ENCODE data around the gene AMOT. TPM values are rescaled to one million over a fixed set of nuclear protein-coding genes. Genes with fewer than 3 reads are reported as not detected.

The AMOT gene
- total RNA-seq, result 10 to 100 TPM in 1 of 4 donors, 1 to 10 TPM in 3; 3.2 to 14.8 (median 8.3) TPM

- TF ChIP-seq CTCF (IDR thresholded peaks at IDR 0.05), result no peak
- ATAC-seq (ENCODE audit: low FRiP score), result peak; percentile 95
- DNase-seq (ENCODE audit: low spot score), result peak; percentile 26
Observed at GRCh38 chrX:112840382-112841113, at the start of gene AMOT. Gene AMOT, minus strand, starts transcription at chrX:112840831. Its CDS starts 17,705 bp downstream, at chrX:112823126.

GRCh38 chrX:112889400-112889799, 48.8 kb upstream of the AMOT start:
- TF ChIP-seq CTCF (IDR thresholded peaks at IDR 0.05), result no peak
- DNase-seq (ENCODE audit: low spot score), result no peak
- ATAC-seq (ENCODE audit: low FRiP score), result no peak

GRCh38 chrX:112888916-112889315, 48.3 kb upstream of the AMOT start:
- no peak for TF ChIP-seq CTCF (IDR thresholded peaks at IDR 0.05)
- no peak for ATAC-seq (ENCODE audit: low FRiP score)
- no peak for DNase-seq (ENCODE audit: low spot score)

- ATAC-seq (ENCODE audit: low FRiP score) (no peak), DNase-seq (ENCODE audit: low spot score) (no peak)
Observed at GRCh38 chrX:112877771-112878173, 37.1 kb upstream of the AMOT start.

GRCh38 chrX:112874614-112875013, 34.0 kb upstream of the AMOT start:
- ATAC-seq (ENCODE audit: low FRiP score), result no peak
- no peak for DNase-seq (ENCODE audit: low spot score)
- no peak for TF ChIP-seq CTCF (IDR thresholded peaks at IDR 0.05)

More at GRCh38 chrX:112877771-112878173, 37.1 kb upstream of the AMOT start:
- no peak for TF ChIP-seq CTCF (IDR thresholded peaks at IDR 0.05)

GRCh38 chrX:112874175-112874574, 33.5 kb upstream of the AMOT start:
- DNase-seq (ENCODE audit: low spot score), result no peak
- no peak for ATAC-seq (ENCODE audit: low FRiP score)
- no peak for TF ChIP-seq CTCF (IDR thresholded peaks at IDR 0.05)

GRCh38 chrX:112868586-112868985, 28.0 kb upstream of the AMOT start:
- DNase-seq (ENCODE audit: low spot score) (no peak), ATAC-seq (ENCODE audit: low FRiP score) (no peak)
- no peak for TF ChIP-seq CTCF (IDR thresholded peaks at IDR 0.05)

All from omental fat pad (tissue), 4 donors.